HG02763 (cell line): ENCODE results near the gene MRFAP1L1.
"Not testable (repeated sequence)": the region's sequence is repeated elsewhere in the genome, so short reads cannot be mapped to it uniquely, and the experiment has no call there.

Experiments used
- ATAC-seq: cut with Tn5 transposase; IDR thresholded peaks from one replicate; pipeline ENCODE4 v1.9.1; 2021; ENCODE audit warnings: mild to moderate bottlenecking, moderate library complexity; ENCODE audit not compliant: unreplicated experiment

The MRFAP1L1 gene

GRCh38 chr4:6734165-6734786 is 24.6 kb upstream of the MRFAP1L1 start:
- ATAC-seq, result no peak

DNA sequence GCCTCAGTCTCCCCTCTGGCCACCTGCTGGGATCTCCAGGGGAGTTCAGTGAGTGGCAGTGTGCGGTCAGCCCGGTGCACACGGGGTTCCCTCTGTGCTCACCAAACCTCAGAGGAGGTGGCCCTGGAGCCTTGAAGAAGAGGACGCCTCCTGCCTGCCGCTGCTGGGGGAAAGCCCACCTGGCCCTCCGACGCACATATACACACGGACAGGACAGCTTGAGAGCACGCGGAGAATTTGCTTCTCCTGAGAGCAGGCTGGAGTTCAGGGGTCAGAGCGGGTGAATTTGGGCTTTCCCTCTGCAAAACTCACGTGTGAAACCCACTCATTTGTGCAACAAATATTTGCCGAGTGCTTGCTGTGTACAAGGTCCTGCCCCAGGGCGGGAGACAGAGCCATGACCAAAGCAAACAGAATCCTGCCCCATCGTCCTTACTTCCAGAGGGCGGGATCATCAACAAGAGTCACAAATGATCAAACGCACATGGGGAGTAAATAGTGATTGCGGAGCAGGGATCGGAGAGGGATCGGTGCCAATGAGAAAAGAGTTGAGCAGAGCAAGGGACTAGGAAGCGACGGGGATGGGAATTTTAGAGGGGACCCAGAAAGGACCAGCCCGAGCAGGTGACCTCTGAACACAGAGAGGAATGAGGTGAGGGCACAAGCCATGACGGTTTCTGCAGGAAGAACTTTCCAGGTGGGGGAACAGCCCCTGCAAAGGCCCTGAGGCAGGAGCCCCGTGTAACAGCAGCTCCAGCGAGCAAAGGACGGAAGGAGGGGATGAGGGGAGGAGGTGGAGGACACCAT is 23.9 kb upstream of the MRFAP1L1 start:
- ATAC-seq, result no peak

- ATAC-seq, result no peak
Measured at GRCh38 chr4:6732441-6733357, 23.0 kb upstream of the MRFAP1L1 start.

- ATAC-seq, result no peak
Measured at GRCh38 chr4:6731780-6732179, 22.1 kb upstream of the MRFAP1L1 start.

DNA sequence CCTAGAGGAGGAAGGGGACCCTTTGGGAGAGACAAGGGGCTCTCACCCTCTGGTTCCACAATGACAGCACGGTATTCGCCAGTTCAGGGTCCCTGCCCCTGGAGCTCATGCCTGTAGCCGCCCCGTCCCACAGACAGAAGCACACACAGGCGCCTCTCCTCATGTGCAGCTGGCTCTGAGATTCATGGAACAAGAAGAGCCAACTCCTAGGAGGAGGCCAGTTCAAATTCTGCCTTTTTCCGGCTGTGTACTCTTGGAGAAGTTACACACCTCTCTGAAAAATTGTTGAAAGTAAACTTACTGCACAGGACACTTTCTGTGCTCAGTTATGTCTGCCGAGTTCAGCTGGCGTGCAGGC is 21.6 kb upstream of the MRFAP1L1 start:
- ATAC-seq, result no peak

GRCh38 chr4:6730603-6731317 is 21.1 kb upstream of the MRFAP1L1 start:
- ATAC-seq, result no peak

DNA sequence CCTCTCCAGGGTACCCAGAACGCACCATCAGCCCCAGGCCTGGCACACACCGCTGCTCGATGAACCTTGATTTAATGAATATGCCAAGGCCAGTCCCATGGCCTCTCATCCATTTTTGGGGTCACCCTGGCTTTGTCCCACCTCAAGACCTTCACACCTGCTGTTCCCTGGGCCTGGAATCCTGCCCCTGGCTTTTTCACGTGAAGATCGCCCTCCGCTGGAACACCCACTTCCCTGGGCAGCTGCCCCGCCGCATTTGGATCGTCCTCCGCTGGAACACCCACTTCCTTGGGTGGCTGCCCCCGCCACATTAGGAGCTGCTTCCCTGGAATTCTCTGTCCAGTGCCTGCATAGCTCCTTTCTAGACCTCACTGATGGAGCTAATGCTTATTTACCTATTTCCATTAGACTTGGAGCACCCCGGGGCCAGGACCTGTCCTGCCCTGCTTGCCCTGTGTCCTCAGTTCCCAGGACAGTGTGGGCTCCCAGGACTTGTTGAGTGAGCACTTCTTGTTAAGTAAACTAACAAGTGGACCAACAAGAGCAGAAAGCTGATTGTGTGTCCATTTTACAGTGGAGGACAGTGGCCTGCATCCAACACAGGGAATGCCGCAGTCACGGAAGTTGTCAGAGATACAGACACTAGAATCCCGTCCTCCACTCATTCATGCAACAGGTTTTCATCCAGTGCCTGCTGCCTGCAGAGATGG is 18.8 kb upstream of the MRFAP1L1 start:
- ATAC-seq, result no peak

DNA sequence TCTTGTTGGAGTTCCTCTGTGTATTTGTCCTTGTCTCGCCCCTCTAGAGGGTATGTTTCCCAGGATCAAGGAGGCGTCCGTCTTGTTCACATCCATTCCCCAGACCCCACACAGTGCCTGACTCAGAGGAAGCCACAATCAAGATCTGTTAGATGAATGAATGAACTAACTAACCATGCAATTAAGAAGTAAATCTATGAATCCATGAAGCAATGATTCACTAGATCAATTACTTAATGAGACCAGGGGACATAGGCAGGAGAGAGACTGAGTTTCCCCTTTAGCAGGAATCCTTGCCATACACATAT is 18.2 kb upstream of the MRFAP1L1 start:
- no peak for ATAC-seq

- ATAC-seq, result no peak
Measured at GRCh38 chr4:6727081-6727942, 17.6 kb upstream of the MRFAP1L1 start.

DNA sequence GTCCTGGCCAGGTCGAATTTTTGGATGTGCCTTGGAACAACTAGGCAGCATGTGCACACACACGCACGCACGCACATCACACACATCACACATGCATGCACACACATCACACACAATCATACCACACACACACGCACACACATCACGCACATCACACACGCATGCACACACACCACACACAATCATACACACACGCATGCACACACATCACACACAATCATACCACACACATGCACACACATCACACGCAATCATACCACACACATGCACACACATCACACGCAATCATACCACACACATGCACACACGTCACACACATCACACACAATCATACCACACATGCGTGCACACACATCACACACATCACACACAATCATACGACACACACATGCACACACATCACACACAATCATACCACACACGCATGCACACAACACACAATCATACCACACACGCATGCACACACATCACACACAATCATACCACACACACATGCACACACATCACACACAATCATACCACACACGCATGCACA is 15.8 kb upstream of the MRFAP1L1 start:
- not testable (repeated sequence) for ATAC-seq

DNA sequence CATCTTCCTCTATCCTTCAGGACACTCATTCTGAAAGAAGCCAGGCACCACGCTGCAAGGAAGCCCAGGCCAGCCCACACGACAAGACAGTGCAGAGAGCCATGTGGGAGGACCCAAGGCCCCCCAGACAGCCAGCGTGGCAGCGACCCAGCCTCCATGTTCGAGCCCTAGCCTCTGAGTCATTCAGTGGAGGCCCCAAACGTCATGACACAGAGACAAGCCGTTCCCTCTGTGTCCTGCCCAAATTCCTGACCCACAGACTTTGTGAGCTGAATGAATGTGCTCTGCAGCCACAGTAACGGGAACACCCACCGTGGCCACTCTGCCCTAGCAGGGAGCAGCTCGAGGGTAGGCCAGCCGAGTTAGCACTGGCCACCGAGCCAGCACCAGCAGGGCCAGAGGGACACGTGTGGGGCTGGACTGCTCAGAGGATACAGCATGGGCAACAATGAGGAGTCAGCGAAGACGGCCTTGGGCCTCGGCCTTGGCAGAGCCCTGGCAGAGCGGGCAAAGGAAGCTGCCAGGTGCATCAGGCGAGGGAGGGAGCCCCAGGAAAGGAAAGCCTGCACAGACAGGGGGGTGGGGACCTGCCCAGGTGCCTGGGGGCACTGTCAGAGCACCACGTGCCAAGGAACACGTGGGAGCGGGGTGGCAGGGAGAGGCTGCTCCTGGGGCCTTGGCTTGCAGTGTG is 14.9 kb upstream of the MRFAP1L1 start:
- no peak for ATAC-seq

GRCh38 chr4:6723851-6724250 is 14.2 kb upstream of the MRFAP1L1 start:
- ATAC-seq, result no peak

- ATAC-seq, result no peak
Measured at GRCh38 chr4:6722891-6723290, 13.2 kb upstream of the MRFAP1L1 start.

GRCh38 chr4:6721121-6721520 is 11.5 kb upstream of the MRFAP1L1 start:
- no peak for ATAC-seq

DNA sequence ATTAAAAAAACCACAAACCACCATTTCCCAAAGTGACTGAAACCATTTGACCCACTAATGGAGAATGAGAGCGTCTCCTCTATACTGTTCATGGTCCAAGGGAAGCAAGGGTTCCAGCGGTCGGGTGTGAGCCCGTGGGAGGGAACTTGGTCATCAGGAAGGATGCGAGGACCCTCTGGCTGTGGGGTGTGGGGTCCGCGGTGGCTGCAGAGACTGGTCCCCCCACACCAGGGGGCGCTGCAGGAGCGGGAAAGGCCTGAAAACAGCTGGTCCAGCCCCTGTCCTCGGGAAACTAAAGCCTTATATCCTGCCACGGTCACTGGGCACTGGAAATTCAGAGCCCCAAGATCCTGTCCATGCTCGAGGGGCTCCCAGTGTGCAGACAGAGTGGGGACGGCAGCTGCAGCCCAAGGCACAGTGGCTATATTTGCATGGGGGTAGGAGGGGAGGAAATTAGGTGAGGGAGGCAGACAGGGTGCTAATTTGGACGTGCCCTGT is 10.6 kb upstream of the MRFAP1L1 start:
- ATAC-seq, result no peak

DNA sequence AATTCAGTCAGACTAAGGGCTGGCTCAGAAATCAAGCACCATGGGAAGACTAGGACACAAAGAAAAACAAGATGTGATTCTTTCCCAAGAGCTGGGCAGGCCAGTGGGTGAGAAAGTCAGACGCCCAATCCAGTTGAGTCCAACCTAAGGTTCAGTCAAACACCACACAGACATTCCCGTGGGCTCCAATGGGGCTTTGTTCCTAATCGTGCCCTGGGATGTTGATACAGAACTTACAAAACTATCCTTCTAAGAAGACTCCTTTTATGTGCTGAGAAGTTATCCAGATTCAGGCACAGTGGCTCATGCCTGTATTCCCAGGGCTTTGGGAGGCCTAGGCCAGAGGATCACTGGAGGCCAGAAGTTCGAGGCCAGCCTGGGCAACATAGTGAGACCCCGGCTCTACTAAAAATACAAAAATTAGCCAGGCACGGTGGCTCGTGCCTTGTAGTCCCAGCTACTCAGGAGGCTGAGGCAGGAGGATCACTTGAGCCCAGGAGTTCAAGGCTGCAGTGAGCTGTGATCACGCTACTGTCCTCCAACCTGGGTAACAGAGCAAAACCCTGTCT is 10.0 kb upstream of the MRFAP1L1 start:
- no peak for ATAC-seq

- no peak for ATAC-seq
Measured at GRCh38 chr4:6718932-6719610, 9.4 kb upstream of the MRFAP1L1 start.
